PC-3 (cell line): ENCODE results near the gene IKBKE. TPM values are rescaled to one million over a fixed set of nuclear protein-coding genes. Genes with fewer than 3 reads are reported as not detected.

Experiments used
- ATAC-seq: fragments of 200-7000 bp; cut with Tn5 transposase; 2 replicates; pipeline ENCODE4 v1.9.1; 2020; ENCODE audit warnings: mild to moderate bottlenecking, moderate library complexity
- BruUV-seq: library from RNA; stranded (reverse); fragments of 400-500 nt; replicated peaks from 2 replicates; lab custom pipeline; 2021; lab: Mats Ljungman, UMichigan
- CTCF ChIA-PET: fragments of 300-600 bp; sonication (Branson Sonifier 250); formaldehyde crosslinking; loops from one replicate; lab custom pipeline; 2022; ENCODE audit warnings: antibody characterized with exemption; lab: Charles Lee
- POLR2A ChIA-PET: fragments of 300-600 bp; sonication (Branson Sonifier 250); formaldehyde crosslinking; loops from one replicate; lab custom pipeline; 2022; ENCODE audit warnings: antibody characterized with exemption; ENCODE audit not compliant: unreplicated experiment; lab: Charles Lee
- DNase-seq: peaks from one replicate; pipeline ENCODE4 v3.0.0-alpha.2; 2015
- H2AFZ ChIP-seq: fragments of 300-600 bp; sonication (generic); 2 replicates; pipeline ENCODE4 v1.6.0; 2016; ENCODE audit warnings: antibody characterized with exemption, low read length
- H3F3A ChIP-seq: fragments of 300-600 bp; sonication (generic); one replicate; pipeline ENCODE4 v1.6.0; 2017; ENCODE audit warnings: antibody characterized with exemption, low read length, control low read depth, mild to moderate bottlenecking; ENCODE audit not compliant: unreplicated experiment
- H3K27ac ChIP-seq: fragments of 300-600 bp; sonication (generic); 2 replicates; pipeline ENCODE4 v1.5.1; 2016; ENCODE audit warnings: mild to moderate bottlenecking, low read length
- H3K27me3 ChIP-seq: fragments of 300-600 bp; sonication (generic); 2 replicates; pipeline ENCODE4 v1.6.1; 2016; ENCODE audit warnings: low read length, mixed read lengths
- H3K36me3 ChIP-seq: fragments of 300-600 bp; sonication (generic); 2 replicates; pipeline ENCODE4 v1.6.1; 2016; ENCODE audit warnings: low read depth, mixed run types, low read length, mixed read lengths
- H3K4me1 ChIP-seq: fragments of 300-600 bp; sonication (generic); 2 replicates; pipeline ENCODE4 v1.5.1; 2016; ENCODE audit warnings: low read length; ENCODE audit not compliant: insufficient read depth
- H3K4me2 ChIP-seq: fragments of 300-600 bp; sonication (generic); 2 replicates; pipeline ENCODE4 v1.6.0; 2016; ENCODE audit warnings: low read length
- H3K4me3 ChIP-seq: fragments of 300-600 bp; sonication (generic); 2 replicates; pipeline ENCODE4 v1.5.1; 2016; ENCODE audit warnings: mild to moderate bottlenecking, low read length, mixed read lengths
- H3K79me2 ChIP-seq: fragments of 300-600 bp; sonication (generic); 2 replicates; pipeline ENCODE4 v1.6.1; 2017; ENCODE audit warnings: low read length, mixed read lengths
- H3K9ac ChIP-seq: fragments of 300-600 bp; sonication (generic); 2 replicates; pipeline ENCODE4 v1.6.0; 2016; ENCODE audit warnings: mild to moderate bottlenecking, low read length
- H3K9me2 ChIP-seq: fragments of 300-600 bp; sonication (generic); replicated peaks from 2 replicates; pipeline ENCODE4 v1.6.1; 2016; ENCODE audit warnings: mixed run types, low read length, mixed read lengths
- H3K9me3 ChIP-seq: fragments of 300-600 bp; sonication (generic); 2 replicates; pipeline ENCODE4 v1.6.1; 2016; ENCODE audit warnings: low read length, mixed read lengths
- H4K20me1 ChIP-seq: fragments of 300-600 bp; sonication (generic); 2 replicates; pipeline ENCODE4 v1.6.1; 2016; ENCODE audit warnings: low read length, mixed read lengths
- CTCF ChIP-seq: fragments of 300-600 bp; sonication (generic); conservative IDR thresholded peaks from 2 replicates; pipeline ENCODE4 v1.5.1; 2017; ENCODE audit warnings: antibody characterized with exemption, low read depth, mild to moderate bottlenecking, low read length
- EZH2 ChIP-seq: fragments of 300-600 bp; sonication (generic); IDR thresholded peaks from one replicate; pipeline ENCODE4 v1.6.1; 2017; ENCODE audit warnings: antibody characterized with exemption, mild to moderate bottlenecking, low read length; ENCODE audit not compliant: unreplicated experiment
- EZH2phosphoT487 ChIP-seq: fragments of 300-600 bp; sonication (generic); IDR thresholded peaks from 2 replicates; pipeline ENCODE4 v1.6.1; 2018; ENCODE audit warnings: mild to moderate bottlenecking, antibody characterized with exemption, low read length, borderline replicate concordance
- intact Hi-C: fragments of 100-400 bp; cut with micrococcal nuclease; formaldehyde crosslinking; loops from 2 replicates; pipeline ENCODE4 v1.9.0; 2023
- total RNA-seq: library from RNA; depleted of rRNA; stranded (reverse); fragments of >200 nt; gene quantifications from 2 replicates; pipeline ENCODE4 v1.2.3, GENCODE V29; 2014

IKBKE gene
- total RNA-seq, 1 experiment from 2014 or later, result 28.3 TPM

DNA sequence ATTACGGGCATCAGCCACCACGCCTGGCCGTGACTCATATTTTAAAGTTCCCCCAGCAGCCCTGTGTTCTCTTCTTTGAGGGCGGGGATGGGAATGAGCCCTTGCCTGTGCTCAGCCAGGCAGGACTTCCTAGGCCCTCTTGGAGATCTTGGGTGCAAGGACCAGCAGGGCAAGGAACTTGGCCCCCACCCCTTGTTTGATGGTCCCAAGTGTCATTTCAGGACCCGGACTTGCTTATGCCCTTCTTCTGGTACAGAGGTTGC is 46.4 kb downstream of the IKBKE start:
- Histone ChIP-seq H3K9me2 (no peaks in the 10 kb centered on the region), H3K9ac (no peak overlapping the region), H3K27ac (no peak overlapping the region), H3F3A (peaks cover 4% of the 10 kb centered on the region), H3K4me3 (no peak overlapping the region), H3K79me2 (no peaks in the 10 kb centered on the region), H4K20me1 (no peaks in the 10 kb centered on the region), H3K27me3 (no peaks in the 10 kb centered on the region), H2AFZ (no peak overlapping the region), H3K4me2 (no peak overlapping the region), H3K36me3 (no peaks in the 10 kb centered on the region), H3K4me1 (peaks cover 43% of the 10 kb centered on the region), H3K9me3 (no peaks in the 10 kb centered on the region)
- ATAC-seq, result no peak
- CTCF ChIA-PET, result no interaction called here
- intact Hi-C loops, result no loop called here
- TF ChIP-seq CTCF, result no peak
- TF ChIP-seq EZH2, result no peak
- no peak for TF ChIP-seq EZH2phosphoT487
- BruUV-seq, result no TSS peak
- POLR2A ChIA-PET, result no interaction called here
- no peak for DNase-seq

DNA sequence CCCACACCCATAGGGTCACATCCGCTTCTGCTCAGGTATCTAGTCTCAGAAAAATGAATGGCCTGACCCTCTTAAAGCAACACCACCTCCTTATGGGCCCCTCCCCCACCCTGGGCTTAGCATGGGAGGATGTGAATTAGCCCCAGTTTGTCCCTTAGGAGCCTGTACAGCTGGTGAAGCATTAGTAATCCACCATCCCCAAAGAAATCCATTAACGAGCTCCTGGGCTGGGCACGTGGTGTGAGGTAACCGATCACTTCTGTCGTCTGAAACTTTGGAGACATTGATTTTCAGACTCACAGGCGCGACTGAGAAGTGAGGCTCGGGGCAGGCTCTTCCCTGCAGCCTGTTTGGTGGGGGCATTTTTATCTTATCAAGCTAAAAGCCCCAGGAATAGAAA is 47.5 kb downstream of the IKBKE start:
- Histone ChIP-seq H3K4me2 (no peak overlapping the region), H3F3A (peaks cover 4% of the 10 kb centered on the region), H3K36me3 (no peaks in the 10 kb centered on the region), H3K9me2 (no peaks in the 10 kb centered on the region), H2AFZ (no peak overlapping the region), H3K4me1 (peaks cover 31% of the 10 kb centered on the region), H4K20me1 (no peaks in the 10 kb centered on the region), H3K27me3 (no peaks in the 10 kb centered on the region), H3K9ac (no peak overlapping the region), H3K27ac (no peak overlapping the region), H3K79me2 (no peaks in the 10 kb centered on the region), H3K9me3 (no peaks in the 10 kb centered on the region), H3K4me3 (no peak overlapping the region)
- POLR2A ChIA-PET, result interaction anchor here (0.6 kb wide), 2 partner anchors 51 to 54 kb away, joined by 3 to 5 read pairs; no protein-coding TSS in a partner anchor
- TF ChIP-seq EZH2 (no peak), EZH2phosphoT487 (no peak), CTCF (no peak)
- ATAC-seq (no peak), DNase-seq (no peak)
- intact Hi-C loops, result no loop called here
- BruUV-seq, result no TSS peak
- CTCF ChIA-PET, result no interaction called here

- intact Hi-C loops, result no loop called here
- no peak overlapping the region for H2AFZ ChIP-seq
- H3F3A ChIP-seq, result peaks cover under 1% of the 10 kb centered on the region
- ATAC-seq (no peak), DNase-seq (no peak)
- peaks cover 27% of the 10 kb centered on the region for H3K4me1 ChIP-seq
- H3K36me3 ChIP-seq, result no peaks in the 10 kb centered on the region
- TF ChIP-seq CTCF (no peak), EZH2phosphoT487 (no peak)
- no peak overlapping the region for H3K4me2 ChIP-seq
- no peaks in the 10 kb centered on the region for H3K79me2 ChIP-seq
- BruUV-seq, result no TSS peak
- no peak overlapping the region for H3K9ac ChIP-seq
- H3K9me2 ChIP-seq, result no peaks in the 10 kb centered on the region
- POLR2A ChIA-PET, result interaction anchor here (0.6 kb wide), 2 partner anchors 51 to 55 kb away, joined by 3 to 5 read pairs; no protein-coding TSS in a partner anchor
- no peaks in the 10 kb centered on the region for H3K27me3 ChIP-seq
- H3K4me3 ChIP-seq, result no peak overlapping the region
- CTCF ChIA-PET, result no interaction called here
- H3K27ac ChIP-seq, result no peak overlapping the region
- no peaks in the 10 kb centered on the region for H3K9me3 ChIP-seq
- no peaks in the 10 kb centered on the region for H4K20me1 ChIP-seq
Measured at GRCh38 chr1:206518206-206518605, 47.9 kb downstream of the IKBKE start.
